Cardiac atrium fibroblast (primary cell): Measurements from ENCODE around the gene RPLP1. TPM values are rescaled to one million over a fixed set of nuclear protein-coding genes. Genes with fewer than 3 reads are reported as not detected.

Experiments
- total RNA-seq: library from RNA; depleted of rRNA; stranded (reverse); fragments of >200 nt; gene quantifications from 2 replicates; pipeline ENCODE4 v1.2.3, GENCODE V29; 2015

Gene RPLP1
- 548 and 552 TPM in 2 replicates for total RNA-seq

GRCh38 chr15:69452692-69453521 is at the start of gene RPLP1:
TSS of gene RPLP1 (plus strand) at chr15:69452818. CDS start at chr15:69452949, 131 bp downstream.

DNA sequence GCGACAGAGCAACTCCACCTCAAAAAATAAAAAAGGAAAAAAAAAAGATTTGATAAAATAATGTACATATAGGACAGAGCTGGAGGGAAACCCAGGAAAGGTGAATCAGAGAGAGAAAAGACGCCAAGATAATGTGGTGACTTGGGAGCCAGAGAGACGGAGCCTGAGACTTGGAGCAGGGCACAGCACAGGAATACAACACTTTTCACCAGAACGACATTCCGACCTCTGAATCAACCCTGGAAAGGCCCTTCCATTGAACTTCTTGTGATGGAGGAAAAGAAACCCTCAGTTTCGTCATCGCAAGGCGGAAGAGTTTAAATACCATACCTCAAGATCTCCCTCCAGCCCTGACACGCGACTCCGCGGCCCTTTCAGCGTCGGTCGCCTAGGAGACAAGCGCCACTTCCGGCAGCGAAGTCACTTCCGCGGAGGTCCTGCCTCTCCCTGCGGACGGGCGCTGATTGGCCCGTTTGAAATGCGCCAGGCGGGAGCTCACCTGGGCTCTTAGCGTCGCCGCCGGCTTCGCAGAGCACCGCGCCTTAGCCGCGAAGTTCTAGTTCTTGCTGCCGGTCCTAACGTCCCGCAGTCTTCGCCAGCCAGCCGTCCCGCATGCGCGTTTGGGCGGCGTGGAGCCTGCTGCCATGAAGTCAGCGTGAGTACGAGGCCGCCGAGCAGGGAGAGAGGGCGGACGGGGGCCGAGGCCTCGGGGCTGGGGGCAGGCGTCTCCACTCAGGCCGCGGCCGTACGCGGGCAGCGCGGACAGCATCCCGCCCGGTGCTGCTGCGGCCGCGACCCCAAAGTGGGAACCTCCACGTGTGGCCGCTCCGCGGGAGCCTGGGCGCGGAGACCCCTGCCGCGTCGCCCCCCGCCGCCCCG is 38.6 kb upstream of the RPLP1 start, which contains the start of gene KIF23:
TSS of gene KIF23 (plus strand) at position 528 of the 879 bp plus-strand sequence. CDS start at position 645, 117 bp downstream.

Other genes with a start within 250 kb of the RPLP1 start
- gene PAQR5, start 153.9 kb upstream of the RPLP1 start, total RNA-seq = 6.5 and 7.8 TPM in 2 replicates
- 4.9 and 9.9 TPM in 2 replicates for gene KIF23, start 38.5 kb upstream of the RPLP1 start, total RNA-seq